Osteoblast (primary cell): Measurements from ENCODE around the gene CUX1. TPM values are rescaled to one million over a fixed set of nuclear protein-coding genes. Genes with fewer than 3 reads are reported as not detected.

Experiments used
- DNase-seq: peaks from one replicate; pipeline ENCODE4 v3.0.0; 2011; ENCODE audit warnings: low spot score, mixed read lengths; ENCODE audit not compliant: insufficient read length; ENCODE audit errors: missing footprints
- H2AFZ ChIP-seq: 2 replicates; pipeline ENCODE4 v1.6.0; 2011; ENCODE audit warnings: mild to moderate bottlenecking, low read length
- H3K27ac ChIP-seq: 2 replicates; pipeline ENCODE4 v1.5.1; 2011; ENCODE audit warnings: mild to moderate bottlenecking, low read depth, low read length, moderate library complexity
- H3K27me3 ChIP-seq: 2 replicates; pipeline ENCODE4 v1.6.0; 2012; ENCODE audit warnings: mild to moderate bottlenecking, control low read depth, inconsistent platforms, low read length, moderate library complexity; ENCODE audit not compliant: insufficient read depth
- H3K36me3 ChIP-seq: 2 replicates; pipeline ENCODE4 v1.5.1; 2011; ENCODE audit warnings: mild to moderate bottlenecking, low read length, control low read depth, moderate library complexity; ENCODE audit not compliant: insufficient read depth
- H3K4me1 ChIP-seq: 2 replicates; pipeline ENCODE4 v1.5.1; 2011; ENCODE audit warnings: mild to moderate bottlenecking, low read length, control low read depth, moderate library complexity; ENCODE audit not compliant: insufficient read depth
- H3K4me2 ChIP-seq: 2 replicates; pipeline ENCODE4 v1.6.0; 2011; ENCODE audit warnings: mild to moderate bottlenecking, low read length; ENCODE audit not compliant: insufficient read depth
- H3K4me3 ChIP-seq: fragments of 200-600 bp; sonication (generic); 3 replicates; pipeline ENCODE4 v1.5.1; 2012; ENCODE audit warnings: mild to moderate bottlenecking, low read length, inconsistent platforms; ENCODE audit not compliant: insufficient read depth
- H3K79me2 ChIP-seq: 2 replicates; pipeline ENCODE4 v1.6.0; 2012; ENCODE audit warnings: mild to moderate bottlenecking, low read length, control low read depth, inconsistent platforms; ENCODE audit not compliant: insufficient read depth
- H3K9me3 ChIP-seq: 2 replicates; pipeline ENCODE4 v1.5.1; 2011; ENCODE audit warnings: low read depth, low read length, control low read depth
- H4K20me1 ChIP-seq: 2 replicates; pipeline ENCODE4 v1.6.0; 2012; ENCODE audit warnings: mild to moderate bottlenecking, low read length, control low read depth; ENCODE audit not compliant: insufficient read depth
- total RNA-seq: library from RNA; depleted of rRNA; stranded (reverse); fragments of >200 nt; gene quantifications from 2 replicates; pipeline ENCODE4 v1.2.3, GENCODE V29; 2012
- TF ChIP-seq, protein P1 (sequence below): IDR thresholded peaks from 2 replicates; pipeline ENCODE4 v1.5.1; 2011; ENCODE audit warnings: mild to moderate bottlenecking, low read depth, low read length, moderate library complexity; ENCODE audit errors: extremely low read depth

Gene CUX1
- total RNA-seq, 1 donor, result 41.6 TPM

DNA sequence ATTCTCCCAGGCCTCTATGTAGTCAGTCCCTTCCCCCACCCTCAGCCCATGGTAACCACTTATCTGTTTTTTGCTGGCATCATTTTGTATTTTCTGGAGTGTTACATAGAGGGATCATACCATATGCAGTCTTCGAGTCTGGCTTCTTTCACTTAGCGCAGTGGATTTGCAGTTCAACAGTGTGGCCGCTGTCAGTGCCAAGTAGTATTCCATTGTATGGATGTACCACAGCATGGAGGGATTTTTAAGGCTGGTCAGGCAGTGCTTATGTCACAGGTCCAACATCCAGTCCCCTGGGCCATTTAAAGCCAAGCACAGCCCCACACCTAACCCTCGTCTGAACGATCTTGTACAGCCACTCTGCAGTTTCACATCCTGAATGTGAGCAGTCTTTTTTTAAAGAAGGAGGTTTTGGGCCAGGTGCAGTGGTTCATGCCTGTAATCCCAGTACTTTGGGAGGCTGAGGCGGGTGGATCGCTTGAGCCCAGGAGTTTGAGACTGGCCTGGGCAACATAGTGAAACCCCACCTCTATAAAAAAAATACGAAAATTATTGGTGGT lies 121.8 kb downstream of the CUX1 start:
- no peak overlapping the region for H2AFZ ChIP-seq

GRCh38 chr7:101940151-101940550 lies 122.7 kb downstream of the CUX1 start:
- peaks cover 40% of the 10 kb centered on the region for H4K20me1 ChIP-seq
- H3K27me3 ChIP-seq, result no peaks in the 10 kb centered on the region
- H3K27ac ChIP-seq, result no peak overlapping the region
- no peak overlapping the region for H3K4me2 ChIP-seq
- H3K36me3 ChIP-seq, result no peaks in the 10 kb centered on the region
- H2AFZ ChIP-seq, result no peak overlapping the region
- TF ChIP-seq, protein P1, sequence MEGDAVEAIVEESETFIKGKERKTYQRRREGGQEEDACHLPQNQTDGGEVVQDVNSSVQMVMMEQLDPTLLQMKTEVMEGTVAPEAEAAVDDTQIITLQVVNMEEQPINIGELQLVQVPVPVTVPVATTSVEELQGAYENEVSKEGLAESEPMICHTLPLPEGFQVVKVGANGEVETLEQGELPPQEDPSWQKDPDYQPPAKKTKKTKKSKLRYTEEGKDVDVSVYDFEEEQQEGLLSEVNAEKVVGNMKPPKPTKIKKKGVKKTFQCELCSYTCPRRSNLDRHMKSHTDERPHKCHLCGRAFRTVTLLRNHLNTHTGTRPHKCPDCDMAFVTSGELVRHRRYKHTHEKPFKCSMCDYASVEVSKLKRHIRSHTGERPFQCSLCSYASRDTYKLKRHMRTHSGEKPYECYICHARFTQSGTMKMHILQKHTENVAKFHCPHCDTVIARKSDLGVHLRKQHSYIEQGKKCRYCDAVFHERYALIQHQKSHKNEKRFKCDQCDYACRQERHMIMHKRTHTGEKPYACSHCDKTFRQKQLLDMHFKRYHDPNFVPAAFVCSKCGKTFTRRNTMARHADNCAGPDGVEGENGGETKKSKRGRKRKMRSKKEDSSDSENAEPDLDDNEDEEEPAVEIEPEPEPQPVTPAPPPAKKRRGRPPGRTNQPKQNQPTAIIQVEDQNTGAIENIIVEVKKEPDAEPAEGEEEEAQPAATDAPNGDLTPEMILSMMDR, result no peak
- peaks cover 35% of the 10 kb centered on the region for H3K4me1 ChIP-seq
- H3K9me3 ChIP-seq, result no peaks in the 10 kb centered on the region
- DNase-seq, result no peak
- H3K79me2 ChIP-seq, result peaks cover 36% of the 10 kb centered on the region
- H3K4me3 ChIP-seq, result no peak overlapping the region

More for the DNA sequence above, 121.8 kb downstream of the CUX1 start:
- TF ChIP-seq, protein P1, result no peak
- Histone ChIP-seq H3K79me2 (peaks cover 29% of the 10 kb centered on the region), H3K9me3 (no peaks in the 10 kb centered on the region), H3K4me3 (no peak overlapping the region), H3K4me2 (no peak overlapping the region), H3K36me3 (no peaks in the 10 kb centered on the region), H3K27ac (no peak overlapping the region), H4K20me1 (peaks cover 31% of the 10 kb centered on the region), H3K27me3 (no peaks in the 10 kb centered on the region), H3K4me1 (peaks cover 37% of the 10 kb centered on the region)
- no peak for DNase-seq

GRCh38 chr7:101940830-101941229 lies 123.4 kb downstream of the CUX1 start:
- H3K4me1 ChIP-seq, result peaks cover 34% of the 10 kb centered on the region
- peak overlapping the region; percentile 1 for H3K4me2 ChIP-seq
- no peak for DNase-seq
- H3K27me3 ChIP-seq, result no peaks in the 10 kb centered on the region
- no peaks in the 10 kb centered on the region for H3K9me3 ChIP-seq
- H3K79me2 ChIP-seq, result peaks cover 38% of the 10 kb centered on the region
- H2AFZ ChIP-seq, result no peak overlapping the region
- H3K4me3 ChIP-seq, result no peak overlapping the region
- TF ChIP-seq, protein P1, result no peak
- peaks cover 43% of the 10 kb centered on the region for H4K20me1 ChIP-seq
- H3K36me3 ChIP-seq, result no peaks in the 10 kb centered on the region
- no peak overlapping the region for H3K27ac ChIP-seq

DNA sequence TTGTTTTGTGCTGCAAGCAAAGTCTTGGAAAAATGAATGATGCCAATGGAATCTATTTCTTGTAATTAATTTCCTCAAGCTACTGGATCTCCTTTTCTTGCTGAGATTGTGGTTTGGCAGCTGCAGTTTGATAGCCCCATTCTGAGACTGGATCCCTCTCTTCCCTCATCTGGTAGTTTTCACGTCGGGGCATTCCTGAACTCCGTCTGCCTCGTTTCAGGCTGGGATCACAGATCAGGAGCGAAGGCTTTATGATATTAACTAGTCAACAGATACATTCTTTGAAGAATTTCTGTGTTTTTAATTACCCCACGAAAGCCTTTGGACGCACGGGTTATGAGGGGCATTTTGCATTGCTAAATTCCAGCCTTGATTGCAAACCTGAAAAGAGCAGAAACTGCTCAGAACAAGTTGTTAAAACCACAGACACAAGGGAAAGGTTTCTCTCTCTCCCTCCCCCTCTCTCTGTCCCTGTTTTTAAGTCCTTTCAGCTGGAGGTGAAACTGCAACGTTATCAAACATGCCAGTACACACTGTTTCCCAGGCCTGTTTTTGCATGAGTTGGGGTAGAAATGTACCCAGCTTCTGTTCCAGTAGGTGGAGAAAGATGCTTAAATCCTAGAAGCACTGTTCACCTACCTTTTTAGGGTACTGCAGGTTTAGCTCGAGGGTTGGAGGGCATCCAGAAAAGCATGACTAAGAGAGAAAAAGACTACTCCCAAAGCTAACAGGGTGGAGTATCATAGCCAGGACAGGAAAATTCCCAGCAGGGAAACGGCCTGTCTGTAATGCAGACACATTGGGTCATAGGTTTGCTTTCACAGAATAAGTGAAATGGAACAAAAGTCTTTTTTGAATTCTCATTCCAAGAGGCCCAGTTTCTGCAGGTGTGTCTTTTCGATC lies 124.3 kb downstream of the CUX1 start:
- Histone ChIP-seq H3K9me3 (no peaks in the 10 kb centered on the region), H3K36me3 (no peaks in the 10 kb centered on the region), H3K4me2 (peak overlapping the region; percentile 24), H2AFZ (no peak overlapping the region), H3K79me2 (peaks cover 36% of the 10 kb centered on the region), H4K20me1 (peaks cover 46% of the 10 kb centered on the region), H3K4me1 (peaks cover 26% of the 10 kb centered on the region), H3K27me3 (no peaks in the 10 kb centered on the region), H3K27ac (peak overlapping the region; percentile 10), H3K4me3 (no peak overlapping the region)
- DNase-seq, result peak; percentile 88
- TF ChIP-seq, protein P1, result no peak
